Stimulated activated CD8-positive, alpha-beta memory T cell treated with anti-CD3 and anti-CD28 coated beads, Interleukin-7, amount 100 ng/mL, for 4 hours (primary cell): Measurements from ENCODE around the gene ABR.

Experiments
- DNase-seq, 2 donors: peaks; one replicate each; pipeline ENCODE4 v3.0.0-alpha.2; 2020; ENCODE audit warnings: low read depth in 2 of 2

The ABR gene

DNA sequence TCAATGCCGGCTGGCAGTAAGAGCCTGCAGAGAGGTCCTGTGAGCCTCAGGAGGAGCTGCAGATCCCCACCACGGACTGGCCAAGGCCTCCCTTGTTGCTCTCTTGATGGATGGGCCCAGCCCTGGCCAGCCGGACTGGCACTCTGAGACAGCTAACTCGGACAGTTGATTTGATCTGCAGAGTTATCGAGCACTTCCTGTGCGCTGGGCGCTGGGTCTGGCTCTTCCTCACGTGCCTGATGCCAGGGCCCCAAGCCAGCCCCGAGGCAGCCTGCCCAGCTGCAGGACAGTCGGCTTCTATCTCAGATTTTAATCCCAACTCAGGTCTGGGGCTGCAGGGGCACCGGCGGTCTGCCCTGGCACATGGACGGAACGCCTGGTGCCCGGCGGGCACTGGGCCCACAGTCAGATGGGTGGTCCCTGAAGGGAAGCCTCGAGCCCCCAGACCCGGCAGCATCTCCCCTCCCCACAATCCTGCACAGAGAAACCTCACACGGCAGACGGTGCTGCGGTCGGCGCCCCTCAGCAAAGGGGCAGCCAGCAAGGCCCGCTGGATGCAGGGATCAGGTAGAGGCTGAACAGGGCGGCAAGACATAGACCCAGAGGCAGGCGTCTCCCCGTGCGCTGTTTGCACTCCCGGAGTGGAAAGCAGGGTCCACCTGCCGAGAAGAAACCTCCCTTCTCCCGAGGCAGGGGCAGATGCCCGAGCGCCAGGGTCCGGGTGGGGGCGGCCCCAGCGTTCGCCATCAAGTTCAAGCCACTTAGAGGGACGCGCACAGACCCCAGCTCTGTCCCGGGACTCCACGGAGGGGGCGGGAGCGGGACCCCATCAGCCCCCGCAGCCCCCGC lies 148.9 kb downstream of the ABR start:
- no peak for DNase-seq

DNA sequence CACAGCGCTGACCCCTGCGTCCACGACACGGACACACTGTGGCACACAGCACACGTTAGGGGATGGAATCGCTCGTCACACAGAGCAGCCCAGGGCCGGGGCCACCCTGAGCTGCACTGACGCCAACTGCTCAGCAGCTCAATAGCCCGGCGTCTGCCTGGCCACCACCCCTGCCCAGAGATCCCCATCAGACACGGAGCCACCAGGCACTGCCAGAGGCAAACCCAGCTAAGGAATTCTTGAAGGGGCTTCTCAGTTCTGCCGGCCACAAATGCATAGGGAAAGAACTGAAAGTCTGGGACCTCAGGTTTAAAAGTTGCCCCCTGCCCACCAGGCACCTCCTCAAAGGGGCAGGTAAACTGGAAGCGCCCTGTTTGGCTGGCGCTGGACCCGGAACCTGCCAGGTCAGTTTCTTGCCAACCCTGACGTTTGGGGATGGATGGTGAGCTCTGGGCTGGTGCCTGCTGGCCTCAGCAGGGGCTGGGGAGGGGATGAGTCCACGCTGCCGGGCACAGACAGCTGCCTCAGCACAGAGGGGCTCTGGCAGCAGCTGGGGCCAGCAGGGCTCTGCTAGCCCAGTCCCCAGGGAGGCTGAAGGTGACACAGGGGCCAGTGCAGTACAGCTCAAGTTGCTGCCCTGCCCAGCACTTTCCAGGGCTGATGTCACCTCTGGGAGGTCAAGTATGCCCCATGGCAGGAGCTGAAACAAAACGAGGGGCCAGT lies 149.7 kb downstream of the ABR start:
- no peak for DNase-seq

DNA sequence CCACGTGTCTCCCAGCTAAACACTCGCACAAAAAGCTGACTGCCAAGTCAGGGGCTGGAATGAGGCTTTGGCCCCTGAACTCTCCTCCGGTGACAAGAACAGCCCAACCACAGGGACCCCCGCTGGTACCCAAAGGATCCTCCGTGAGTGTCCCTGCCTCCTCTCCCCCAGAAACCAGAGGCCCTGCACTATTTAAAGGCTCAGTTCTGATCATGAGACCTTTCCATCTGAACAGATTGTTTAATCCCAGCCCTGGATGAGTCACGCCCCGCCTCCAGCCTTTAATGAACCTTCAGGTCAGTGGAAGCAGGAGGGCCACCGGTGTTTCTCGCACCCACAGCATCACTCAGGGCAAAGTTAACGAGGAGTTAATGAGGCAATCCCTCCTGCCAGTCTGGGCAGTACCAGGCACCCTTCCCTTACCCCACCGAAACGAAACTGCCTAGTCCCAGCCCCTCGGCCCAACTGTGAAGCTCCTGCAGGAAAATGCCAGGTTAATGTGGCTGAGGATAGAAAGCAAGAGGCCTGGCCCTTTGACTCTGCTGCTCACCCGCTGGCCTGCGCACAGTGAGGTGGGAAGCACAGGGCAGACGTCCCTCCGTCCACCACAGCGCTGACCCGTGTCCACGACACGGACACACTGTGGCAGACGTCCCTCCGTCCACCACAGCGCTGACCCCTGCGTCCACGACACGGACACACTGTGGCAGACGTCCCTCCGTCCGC lies 150.4 kb downstream of the ABR start:
- no peak for DNase-seq

DNA sequence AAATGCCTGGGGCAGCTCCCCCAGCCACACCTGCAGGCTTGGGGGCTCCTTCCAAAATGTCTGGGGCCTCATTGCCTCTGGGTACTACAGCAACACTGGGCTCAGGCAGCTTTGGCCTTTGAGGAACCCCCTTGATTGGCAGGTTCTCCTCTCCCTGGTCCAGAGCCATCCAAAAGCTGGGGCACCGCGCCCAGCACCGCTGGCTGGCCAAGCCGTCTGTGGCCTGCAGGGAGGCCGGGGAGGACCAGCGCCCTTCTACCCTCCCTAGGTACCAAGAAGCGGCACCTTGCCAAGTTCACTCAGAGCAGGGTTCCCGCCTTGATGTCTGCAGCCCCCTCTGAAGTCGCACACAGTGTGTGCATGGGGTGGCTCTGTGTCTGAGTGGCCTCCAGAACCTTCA lies 152.7 kb downstream of the ABR start:
- DNase-seq: no peak

DNA sequence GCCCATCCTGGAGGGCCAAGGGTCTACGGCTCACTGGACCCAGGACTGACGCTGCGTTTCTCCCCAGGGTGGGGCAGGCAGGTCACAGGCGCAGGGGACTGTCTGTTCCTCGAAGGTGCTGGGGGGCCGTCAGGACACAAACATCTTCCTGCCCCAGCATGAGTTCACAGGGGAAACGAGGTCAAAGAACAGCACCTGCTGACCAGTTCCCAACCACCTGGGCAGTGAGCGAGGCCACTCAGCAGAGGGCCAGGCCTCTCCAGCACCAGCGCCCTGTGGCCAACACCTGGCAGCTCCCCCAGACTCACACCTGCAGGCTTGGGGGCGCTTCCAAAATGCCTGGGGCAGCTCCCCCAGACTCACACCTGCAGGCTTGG lies 153.2 kb downstream of the ABR start:
- DNase-seq: no peak

DNA sequence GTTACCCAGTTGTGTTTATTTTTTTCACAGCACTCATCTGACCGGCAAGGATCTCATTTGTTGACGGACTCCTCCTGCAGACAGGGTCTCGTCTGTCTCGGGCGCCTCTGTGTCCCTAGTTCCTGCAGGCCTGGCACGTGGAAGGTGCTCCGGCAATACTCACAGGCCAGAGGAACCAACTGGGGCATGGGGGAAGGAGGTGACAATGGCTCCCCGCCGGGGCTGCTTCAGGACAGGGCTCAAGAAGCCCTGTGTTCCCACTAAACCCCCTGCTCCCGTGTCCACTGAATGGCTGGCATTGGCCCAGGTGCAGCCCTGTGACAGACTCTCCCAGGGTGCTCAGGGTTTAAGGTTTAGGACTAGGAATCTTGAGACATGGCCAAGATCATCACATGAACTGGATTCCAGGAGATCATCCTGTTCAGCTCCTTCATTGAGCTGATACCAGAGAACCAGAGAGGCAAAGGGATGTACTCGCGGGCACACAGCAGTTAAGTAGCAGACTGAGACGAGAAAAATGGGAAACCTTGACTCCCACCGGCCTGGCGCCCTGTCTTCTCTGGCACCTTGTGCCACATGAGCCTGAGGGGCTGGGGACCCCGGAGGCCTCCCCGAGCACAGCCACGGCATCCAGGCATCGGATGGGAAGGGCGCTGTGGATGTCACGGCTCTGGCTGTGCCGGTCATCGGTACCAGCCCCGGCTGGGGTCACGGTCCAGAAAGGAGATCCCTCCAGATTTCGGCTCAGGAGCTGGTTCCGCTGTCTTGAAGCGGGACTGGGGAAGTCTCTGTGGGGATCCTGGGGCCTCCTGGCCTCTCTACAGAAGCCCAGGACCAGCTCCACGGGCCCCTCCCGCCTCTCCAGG lies 153.8 kb downstream of the ABR start:
- no peak for DNase-seq

DNA sequence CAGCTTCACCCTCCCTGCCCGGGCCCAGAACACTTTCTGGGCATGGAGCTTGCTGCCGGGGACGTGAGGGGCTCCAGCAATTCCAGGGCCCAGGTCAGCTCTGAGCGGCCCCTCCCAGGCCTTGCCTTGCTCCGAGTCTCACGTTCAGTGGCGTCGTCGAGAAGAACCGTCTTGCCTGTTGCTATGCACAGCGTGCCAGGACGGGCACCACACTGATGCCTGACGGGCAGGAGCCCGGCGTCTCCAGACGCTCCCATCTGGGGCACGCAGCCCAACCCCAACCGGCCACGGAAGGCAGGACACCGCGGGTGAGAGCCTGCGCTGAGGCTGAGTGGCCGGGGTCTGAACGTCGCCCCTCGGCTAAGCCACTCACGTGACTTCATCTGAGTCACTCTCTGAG lies 155.7 kb downstream of the ABR start:
- DNase-seq: no peak

DNA sequence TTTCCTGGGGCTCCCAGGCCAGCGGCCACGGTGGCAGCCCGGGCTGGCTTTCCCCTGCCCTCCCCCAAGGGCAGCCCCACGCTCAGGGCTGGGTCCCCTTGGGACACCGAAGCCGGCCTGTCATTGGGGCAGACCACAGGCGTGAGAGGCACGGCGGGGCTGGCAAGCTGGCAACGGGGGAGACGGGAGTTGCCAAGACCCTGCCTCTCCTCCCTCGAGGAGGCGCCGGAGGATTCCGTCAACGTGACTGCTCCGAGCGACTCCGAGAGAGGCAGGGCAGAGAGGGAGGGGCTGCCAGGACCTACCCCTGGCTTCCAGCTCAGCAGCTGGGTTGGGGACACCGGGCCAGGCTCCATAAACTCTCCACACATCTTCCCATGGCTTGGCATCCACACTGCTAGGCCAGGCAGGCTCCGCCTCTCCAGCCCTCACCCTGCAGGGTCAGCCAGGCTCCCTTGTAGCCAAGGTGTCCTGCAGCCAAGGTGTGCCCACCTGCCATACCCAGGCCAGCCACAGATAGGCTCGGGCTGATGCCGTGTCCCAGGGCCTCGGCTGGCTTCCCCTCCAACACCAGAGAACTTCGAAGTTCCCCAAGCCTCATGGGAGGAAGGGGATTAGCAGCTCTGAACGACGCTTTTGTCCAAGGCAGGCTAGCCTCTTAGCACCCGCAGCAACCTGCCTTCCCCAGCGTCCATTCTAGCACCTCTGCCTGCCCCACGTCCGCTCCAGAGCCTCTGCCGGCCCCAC lies 157.3 kb downstream of the ABR start:
- DNase-seq: no peak

DNA sequence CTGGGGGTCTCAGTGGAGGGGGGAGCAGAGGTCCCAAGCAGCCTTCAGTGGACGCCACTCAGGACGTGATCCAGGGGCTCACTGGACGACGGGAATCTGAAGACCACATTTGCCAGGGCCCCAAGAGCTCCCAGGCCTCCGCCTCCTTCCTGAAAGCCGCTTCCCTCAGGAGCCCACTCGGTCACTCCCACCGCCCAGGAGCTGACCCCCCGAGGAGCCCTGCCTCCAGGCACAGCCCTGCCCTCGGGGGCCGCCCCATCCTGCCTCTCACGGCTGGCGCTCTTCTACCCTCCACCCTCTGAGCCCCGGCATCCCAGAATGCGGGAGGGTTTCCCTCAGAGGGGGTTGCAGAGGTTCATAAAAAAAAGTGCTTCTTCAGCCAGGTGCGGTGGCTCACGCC lies 158.6 kb downstream of the ABR start:
- DNase-seq: no peak

DNA sequence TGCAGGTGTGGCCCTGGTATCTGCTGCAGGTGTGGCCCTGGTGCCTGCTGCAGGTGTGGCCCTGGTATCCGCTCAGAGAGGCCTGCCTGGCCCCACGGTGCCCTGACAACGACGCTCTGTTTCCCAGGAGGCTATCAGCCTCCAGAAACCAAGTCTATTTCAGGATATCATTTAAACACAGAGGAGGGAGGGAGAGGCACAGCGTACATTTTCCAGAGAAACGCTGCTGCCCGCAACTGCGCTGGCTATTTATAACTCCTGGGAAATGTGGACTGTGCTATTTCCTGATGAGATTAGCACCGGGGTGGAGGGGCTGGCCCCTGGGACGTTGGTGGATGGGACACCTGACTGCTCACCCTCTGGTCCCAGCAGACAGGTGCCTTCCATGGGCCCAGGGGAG lies 160.3 kb downstream of the ABR start:
- no peak for DNase-seq

DNA sequence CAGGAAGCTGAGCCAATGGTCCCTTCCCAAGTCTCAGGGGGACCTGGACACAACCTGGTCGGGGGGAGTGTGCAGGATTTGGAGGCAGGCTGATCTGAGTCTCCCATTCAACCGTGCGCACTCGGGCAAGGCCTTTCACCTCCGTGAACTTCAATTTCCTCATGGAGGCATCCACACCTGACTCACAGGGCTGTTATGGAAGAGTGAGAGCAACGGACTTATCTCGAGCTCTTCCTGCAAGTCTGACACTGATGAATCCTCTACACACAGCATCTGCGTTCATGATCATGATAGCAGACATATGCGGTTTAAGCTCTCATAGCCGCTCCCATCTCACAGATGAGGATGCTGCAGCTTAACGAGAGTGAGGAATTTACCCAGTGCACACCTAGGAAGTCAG lies 161.2 kb downstream of the ABR start:
- no peak for DNase-seq

DNA sequence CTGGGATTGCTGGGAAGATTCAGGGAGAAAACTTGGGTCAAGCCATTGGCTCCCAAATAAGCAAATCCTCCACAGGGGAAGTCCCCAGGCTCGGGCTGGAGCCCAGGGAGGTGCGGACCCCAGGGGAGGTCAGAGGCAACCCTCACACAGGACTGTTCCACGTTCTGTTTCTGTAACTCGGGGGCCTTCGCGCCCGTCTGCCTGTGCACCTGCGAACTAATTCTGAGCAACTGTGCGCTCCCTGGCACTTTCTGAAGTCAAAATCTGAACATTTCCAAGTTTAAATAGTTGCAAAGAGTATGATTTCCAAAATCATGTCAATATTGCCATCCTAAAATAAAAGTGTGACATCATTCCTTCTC lies 166.1 kb downstream of the ABR start:
- DNase-seq: no peak

DNA sequence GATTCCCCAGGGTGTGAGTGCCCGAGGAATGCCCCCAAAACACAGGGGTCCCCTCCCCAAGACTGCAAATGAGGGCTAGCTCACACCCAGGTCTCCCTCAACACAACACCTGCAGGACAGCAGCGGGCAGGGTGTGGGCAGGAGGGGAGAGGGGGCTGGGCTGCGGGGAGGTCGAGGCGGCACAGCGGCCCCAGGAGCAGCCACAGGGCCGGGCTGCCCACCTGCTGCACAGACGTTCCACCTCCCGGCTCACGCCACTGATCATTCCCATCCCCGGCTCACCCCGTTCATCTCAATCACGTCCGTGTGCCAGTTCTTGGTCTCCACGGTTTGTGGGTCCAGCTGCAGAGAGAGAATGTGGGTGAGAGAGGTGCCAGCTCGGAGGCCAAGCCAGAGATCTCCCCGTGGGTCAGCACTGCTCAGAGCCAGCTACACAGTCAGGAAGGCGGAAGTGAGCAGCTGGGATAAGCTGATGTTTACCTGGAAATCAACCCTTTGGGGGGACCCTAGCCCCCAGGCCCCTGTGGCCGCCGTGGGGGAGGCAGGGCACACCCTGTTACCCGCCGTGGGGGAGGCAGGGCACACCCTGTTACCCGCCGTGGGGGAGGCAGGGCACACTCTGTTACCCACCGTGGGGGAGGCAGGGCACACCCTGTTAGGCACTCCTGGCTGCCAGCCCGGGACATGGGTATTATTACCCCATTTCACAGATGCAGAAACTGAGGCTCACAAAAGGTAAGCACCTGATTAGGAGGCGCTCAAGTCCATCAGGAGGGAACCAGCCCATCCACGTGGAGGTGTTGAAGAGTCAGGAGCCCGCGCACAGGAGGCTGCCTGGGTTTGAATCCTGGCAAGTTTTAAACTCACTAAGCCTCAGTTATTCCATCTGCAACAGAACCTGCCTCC lies 166.7 kb downstream of the ABR start:
- no peak for DNase-seq

DNA sequence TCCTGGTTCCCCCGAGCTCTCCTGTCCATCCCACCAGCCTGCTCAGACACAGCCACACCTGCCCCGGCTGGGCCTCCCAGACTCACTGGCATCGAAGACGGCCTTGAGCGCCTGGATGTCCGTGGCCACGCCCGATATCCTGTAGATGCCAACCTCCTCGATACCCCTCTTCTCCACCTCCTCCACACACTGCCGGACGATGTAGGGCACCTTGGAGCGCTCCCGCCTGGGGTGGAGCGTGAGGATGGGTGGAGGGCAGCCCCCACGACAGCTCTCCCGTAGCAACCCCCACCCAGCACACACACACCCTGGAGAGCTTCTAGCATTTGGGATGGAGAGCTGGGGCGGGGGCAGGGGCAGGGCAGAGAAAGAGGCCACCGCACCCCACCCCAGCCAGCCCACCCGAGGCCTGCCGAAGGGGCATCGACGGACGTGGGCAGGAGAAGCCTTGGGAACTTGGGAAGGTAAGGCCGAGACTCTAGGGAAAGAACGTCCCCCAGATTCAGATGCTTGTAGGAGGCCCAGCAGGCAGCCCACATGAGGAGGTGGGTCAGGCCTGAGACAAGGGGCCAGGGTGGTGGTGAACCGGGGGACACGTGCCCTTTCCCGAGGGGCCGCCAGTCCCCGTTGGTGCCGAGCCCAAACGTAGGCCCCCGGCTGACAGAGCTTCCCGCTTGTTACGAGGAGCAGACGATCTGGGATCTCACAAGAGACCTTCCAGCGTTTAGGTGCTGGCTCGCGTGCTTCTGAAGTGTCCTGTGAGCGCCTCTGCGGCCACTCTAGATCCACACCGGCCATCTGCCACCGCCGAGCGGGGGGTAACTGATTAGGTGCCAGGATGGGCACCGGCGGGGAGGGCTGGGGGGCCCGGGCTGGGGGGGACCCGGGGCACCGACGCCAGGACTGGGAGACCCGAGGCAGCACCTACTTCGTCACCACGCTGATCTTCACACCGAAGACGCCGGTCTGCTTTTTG lies 167.7 kb downstream of the ABR start:
- no peak for DNase-seq

DNA sequence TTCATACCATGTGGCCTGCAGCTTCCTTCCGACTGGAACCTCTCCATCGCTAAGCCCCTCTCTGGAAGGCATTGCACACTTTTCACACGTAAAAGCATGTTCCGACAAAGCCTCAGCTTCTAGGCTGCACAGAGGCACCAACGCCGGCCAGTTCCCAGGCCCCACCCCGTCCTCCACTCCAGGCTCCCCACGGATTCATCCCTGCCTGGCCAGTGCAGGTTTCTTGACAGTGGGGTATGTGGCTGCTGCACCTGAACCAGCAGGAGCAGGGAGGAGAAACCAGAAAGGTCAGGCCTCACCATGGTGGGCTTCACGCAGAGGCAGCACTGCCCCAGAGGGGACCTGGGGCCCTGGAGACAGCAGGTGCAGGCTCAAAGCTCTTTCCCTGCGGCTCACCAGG lies 168.6 kb downstream of the ABR start:
- DNase-seq: no peak

DNA sequence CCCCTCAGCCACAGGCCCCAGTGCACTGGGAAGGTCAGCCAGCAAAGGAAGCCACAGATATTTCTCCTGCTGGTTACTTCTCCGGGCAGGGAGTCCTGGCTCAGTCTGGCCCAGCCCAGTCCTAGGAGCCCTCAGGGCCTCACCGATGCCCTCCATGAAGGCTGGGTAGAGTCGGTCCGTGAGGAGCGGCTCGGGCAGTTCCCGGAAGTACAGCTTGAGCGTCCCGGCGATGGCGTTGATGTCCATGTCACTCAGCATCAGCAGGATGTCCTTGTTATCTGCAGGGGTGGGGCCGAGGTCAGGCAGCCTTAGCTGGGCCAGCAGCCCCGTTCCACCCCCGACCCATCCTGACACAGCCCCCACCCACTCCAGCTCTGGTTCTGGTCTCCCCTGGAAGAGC lies 169.2 kb downstream of the ABR start:
- DNase-seq: no peak

DNA sequence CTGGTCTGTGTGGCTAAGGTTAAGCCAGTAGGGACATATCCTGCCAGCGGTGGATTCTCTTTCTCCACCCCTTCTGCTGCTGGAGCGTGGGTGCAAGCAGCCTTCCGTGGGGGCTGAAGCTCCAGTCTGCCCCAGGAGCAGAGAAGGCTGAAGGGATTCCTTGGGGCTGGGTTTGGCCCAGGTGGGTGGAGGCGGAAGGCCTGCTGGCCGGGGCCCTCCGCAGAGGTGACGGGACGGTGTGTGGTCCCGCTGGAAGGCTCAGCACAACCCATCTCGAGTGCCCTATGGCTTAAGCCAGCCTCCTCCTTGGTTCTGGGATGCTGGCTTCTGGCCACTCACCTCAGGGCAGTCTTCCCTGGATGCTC lies 169.7 kb downstream of the ABR start:
- no peak for DNase-seq

DNA sequence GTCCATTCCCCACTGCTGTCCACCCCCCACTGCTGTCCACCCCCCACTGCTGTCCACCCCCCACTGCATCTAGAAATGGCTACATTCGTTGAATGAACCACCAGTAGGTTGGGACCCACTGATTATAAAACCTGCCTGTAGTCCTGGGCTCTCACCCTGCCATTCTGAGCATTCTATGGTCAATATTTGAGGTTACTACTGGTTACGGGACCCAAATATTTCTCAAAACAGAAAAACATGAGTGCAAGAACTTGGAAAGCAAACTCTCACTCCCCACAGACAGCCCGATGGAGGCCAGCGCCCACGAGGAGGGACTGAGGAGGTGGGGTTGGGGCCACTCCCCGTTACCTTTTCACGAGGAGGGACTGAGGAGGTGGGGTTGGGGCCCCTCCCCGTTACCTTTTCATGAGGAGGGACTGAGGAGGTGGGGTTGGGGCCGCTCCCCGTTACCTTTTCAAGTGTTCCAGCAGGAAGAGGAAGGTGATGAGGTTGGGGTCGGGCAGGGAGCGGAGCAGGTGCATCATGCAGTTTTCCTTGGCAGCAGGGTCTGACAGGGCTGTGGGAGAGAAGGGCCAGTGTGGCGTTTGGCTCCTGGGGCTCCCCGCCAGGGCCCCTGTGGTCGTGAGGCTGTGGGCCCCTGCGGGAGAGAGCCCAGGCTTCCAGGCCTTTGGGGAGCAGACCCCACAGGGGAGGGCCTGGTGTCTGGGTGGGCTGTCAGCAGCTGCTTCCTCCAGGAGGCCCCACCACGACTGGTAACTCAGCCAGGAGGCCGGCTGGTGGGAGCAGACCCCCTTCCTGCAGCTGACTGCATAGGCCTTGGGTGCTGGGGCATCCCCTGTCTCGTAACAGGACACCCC lies 170.3 kb downstream of the ABR start:
- DNase-seq: no peak
